Right lobe of liver (tissue), 4 donors: ENCODE results near the gene SAMHD1.
"Not testable (repeated sequence)": the region's sequence is repeated elsewhere in the genome, so short reads cannot be mapped to it uniquely, and the experiment has no call there.

ENCODE experiments used
- POLR2A ChIP-seq: fragments of 450-650 bp; IDR thresholded peaks from one replicate; pipeline ENCODE4 v1.6.1; 2017; ENCODE audit warnings: antibody characterized with exemption, mild to moderate bottlenecking
- TF ChIP-seq, protein P1 (sequence below), 4 donors: fragments of 200-600 bp in 3 of 4; fragments of 450-650 bp in 1 of 4; IDR thresholded peaks; one replicate each; pipeline versions ENCODE4 v1.5.1 to v1.8.0; 2016 to 2022; ENCODE audit warnings: antibody characterized with exemption in 4 of 4, mild to moderate bottlenecking in 2 of 4
- donor health status: DM: no; HTN: no; CAD: no.
- donor health status: DM: no; HTN: no; CAD: no.
- donor health status: DM: no; HTN: yes; CAD: no.

DNA sequence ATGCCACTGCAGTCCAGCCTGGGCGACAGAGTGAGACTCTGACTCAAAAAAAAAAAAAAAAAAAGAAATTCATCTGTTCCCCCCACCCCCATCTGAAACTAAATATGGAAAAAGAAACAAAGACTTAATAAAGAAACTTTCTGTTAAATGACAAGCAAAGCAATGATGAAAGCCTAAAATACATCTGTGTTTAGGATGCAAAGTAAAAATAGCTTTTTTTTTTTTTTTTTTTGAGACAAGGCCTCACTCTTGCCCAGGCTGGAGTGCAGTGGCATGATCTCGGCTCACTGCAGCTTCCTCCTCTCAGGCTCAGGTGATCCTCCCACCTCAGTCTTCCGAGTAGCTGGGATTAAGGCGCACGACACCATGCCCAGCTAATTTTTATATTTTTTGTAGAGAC, 76.4 kb downstream of the SAMHD1 start:
- TF ChIP-seq POLR2A, result not testable (repeated sequence)
- TF ChIP-seq, protein P1, sequence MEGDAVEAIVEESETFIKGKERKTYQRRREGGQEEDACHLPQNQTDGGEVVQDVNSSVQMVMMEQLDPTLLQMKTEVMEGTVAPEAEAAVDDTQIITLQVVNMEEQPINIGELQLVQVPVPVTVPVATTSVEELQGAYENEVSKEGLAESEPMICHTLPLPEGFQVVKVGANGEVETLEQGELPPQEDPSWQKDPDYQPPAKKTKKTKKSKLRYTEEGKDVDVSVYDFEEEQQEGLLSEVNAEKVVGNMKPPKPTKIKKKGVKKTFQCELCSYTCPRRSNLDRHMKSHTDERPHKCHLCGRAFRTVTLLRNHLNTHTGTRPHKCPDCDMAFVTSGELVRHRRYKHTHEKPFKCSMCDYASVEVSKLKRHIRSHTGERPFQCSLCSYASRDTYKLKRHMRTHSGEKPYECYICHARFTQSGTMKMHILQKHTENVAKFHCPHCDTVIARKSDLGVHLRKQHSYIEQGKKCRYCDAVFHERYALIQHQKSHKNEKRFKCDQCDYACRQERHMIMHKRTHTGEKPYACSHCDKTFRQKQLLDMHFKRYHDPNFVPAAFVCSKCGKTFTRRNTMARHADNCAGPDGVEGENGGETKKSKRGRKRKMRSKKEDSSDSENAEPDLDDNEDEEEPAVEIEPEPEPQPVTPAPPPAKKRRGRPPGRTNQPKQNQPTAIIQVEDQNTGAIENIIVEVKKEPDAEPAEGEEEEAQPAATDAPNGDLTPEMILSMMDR (IDR thresholded peaks at IDR 0.05), result not testable (repeated sequence)
